Measurements from ENCODE around the gene PODXL2.

DNA sequence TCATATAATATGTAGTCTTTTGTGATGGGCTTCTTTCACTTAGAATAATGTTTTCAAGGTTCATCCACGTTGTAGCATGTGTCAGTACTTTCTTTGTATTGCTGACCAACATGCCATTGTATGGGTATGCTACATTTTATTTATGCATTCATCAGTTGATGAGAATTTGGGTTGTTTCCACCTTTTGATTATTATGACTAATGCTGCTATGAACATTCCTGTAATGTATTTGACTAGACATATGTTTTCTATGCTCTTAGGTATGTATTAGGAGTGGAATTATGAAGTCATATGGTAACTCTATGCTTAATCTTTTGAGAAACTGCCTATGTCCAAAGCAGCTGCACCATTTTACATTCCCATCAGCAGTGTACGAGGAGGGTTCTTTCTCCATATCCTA, 3.2 kb upstream of the PODXL2 start:
- TF ChIP-seq POLR2A (IDR thresholded peaks at IDR 0.05), result no peak
- TF ChIP-seq, protein P1, sequence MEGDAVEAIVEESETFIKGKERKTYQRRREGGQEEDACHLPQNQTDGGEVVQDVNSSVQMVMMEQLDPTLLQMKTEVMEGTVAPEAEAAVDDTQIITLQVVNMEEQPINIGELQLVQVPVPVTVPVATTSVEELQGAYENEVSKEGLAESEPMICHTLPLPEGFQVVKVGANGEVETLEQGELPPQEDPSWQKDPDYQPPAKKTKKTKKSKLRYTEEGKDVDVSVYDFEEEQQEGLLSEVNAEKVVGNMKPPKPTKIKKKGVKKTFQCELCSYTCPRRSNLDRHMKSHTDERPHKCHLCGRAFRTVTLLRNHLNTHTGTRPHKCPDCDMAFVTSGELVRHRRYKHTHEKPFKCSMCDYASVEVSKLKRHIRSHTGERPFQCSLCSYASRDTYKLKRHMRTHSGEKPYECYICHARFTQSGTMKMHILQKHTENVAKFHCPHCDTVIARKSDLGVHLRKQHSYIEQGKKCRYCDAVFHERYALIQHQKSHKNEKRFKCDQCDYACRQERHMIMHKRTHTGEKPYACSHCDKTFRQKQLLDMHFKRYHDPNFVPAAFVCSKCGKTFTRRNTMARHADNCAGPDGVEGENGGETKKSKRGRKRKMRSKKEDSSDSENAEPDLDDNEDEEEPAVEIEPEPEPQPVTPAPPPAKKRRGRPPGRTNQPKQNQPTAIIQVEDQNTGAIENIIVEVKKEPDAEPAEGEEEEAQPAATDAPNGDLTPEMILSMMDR (IDR thresholded peaks at IDR 0.05 in 4 of 5, conservative IDR thresholded peaks at IDR 0.05 in 1 of 5), result no peak

Data from gastrocnemius medialis (tissue), 4 donors.